Spleen (tissue), 11 donors: ENCODE results near the gene RINL. TPM values are rescaled to one million over a fixed set of nuclear protein-coding genes. Genes with fewer than 3 reads are reported as not detected.

Experiments used
- DNase-seq: peaks from one replicate; pipeline ENCODE4 v3.0.0-alpha.2; 2020
- H3K27ac ChIP-seq, 8 donors: fragments of 200-600 bp; sonication (generic) in 7 of 8; 1 replicate in 4 of 8; 2 replicates in 4 of 8; pipeline versions ENCODE4 v1.5.0 to v1.8.0; 2016 to 2021; ENCODE audit warnings: inconsistent platforms in 4 of 8, mild to moderate bottlenecking in 4 of 8, moderate library complexity in 1 of 8
- H3K27me3 ChIP-seq, 7 donors: fragments of 200-600 bp; sonication (generic) in 6 of 7; replicated peaks in 1 of 7; 1 replicate in 4 of 7; 2 replicates in 3 of 7; pipeline versions ENCODE4 v1.5.0 to v1.8.0; 2016 to 2021; ENCODE audit warnings: inconsistent platforms in 3 of 7, mild to moderate bottlenecking in 1 of 7
- H3K36me3 ChIP-seq, 6 donors: fragments of 200-600 bp; sonication (generic) in 5 of 6; 1 replicate in 4 of 6; 2 replicates in 2 of 6; pipeline versions ENCODE4 v1.5.0 to v1.8.0; 2016 to 2021; ENCODE audit warnings: inconsistent platforms in 2 of 6
- H3K4me1 ChIP-seq, 6 donors: fragments of 200-600 bp; sonication (generic) in 5 of 6; 1 replicate in 3 of 6; 2 replicates in 3 of 6; pipeline versions ENCODE4 v1.5.0 to v1.8.0; 2016 to 2021; ENCODE audit warnings: inconsistent platforms in 3 of 6
- H3K4me3 ChIP-seq, 8 donors: fragments of 200-600 bp; sonication (generic) in 7 of 8; 1 replicate in 4 of 8; 2 replicates in 4 of 8; pipeline versions ENCODE4 v1.5.0 to v1.8.0; 2016 to 2021; ENCODE audit warnings: inconsistent platforms in 4 of 8, mild to moderate bottlenecking in 4 of 8, moderate library complexity in 2 of 8
- H3K9me3 ChIP-seq, 8 donors: fragments of 200-600 bp; sonication (generic) in 7 of 8; 1 replicate in 4 of 8; 2 replicates in 4 of 8; pipeline versions ENCODE4 v1.5.0 to v1.8.0; 2016 to 2021; ENCODE audit warnings: inconsistent platforms in 4 of 8
- POLR2A ChIP-seq, 3 donors: fragments of 450-650 bp; IDR thresholded peaks; one replicate each; pipeline ENCODE4 v1.5.1; 2017; ENCODE audit warnings: antibody characterized with exemption in 3 of 3, mild to moderate bottlenecking in 1 of 3
- POLR2AphosphoS5 ChIP-seq, 3 donors: sonication (generic); formaldehyde crosslinking; IDR thresholded peaks; one replicate each; pipeline ENCODE4 v1.5.1; 2017; ENCODE audit warnings: antibody characterized with exemption in 3 of 3
- WGBS, 5 donors: extraction: QIAGEN DNeasy Blood & Tissue Kit in 3 of 5; methylation state at CpG; one replicate each; pipeline versions ENCODE4 v1.1.5 to v1.1.7; 2013 to 2018; 5-methylcytosine and 5-hydroxymethylcytosine counted together
- intact Hi-C: fragments of 100-400 bp; cut with DNase I; formaldehyde crosslinking; loops from one replicate; pipeline ENCODE4 v1.15.0; 2023; ENCODE audit warnings: low total_unique reads
- polyA plus RNA-seq, 3 donors: library from polyadenylated mRNA; stranded (reverse); fragments of 200-250 nt; gene quantifications; one replicate each; pipeline ENCODE4 v1.2.1, GENCODE V29; 2013
- total RNA-seq, 7 donors: library from RNA; depleted of rRNA in 3 of 7; stranded (reverse); fragments of >200 nt in 3 of 7; fragmentation: NEBNext Ultra II Directional in 4 of 7; extraction: Animal tissue kit (Norgen Biotek cat#: 25700) in 4 of 7; gene quantifications; one replicate each; pipeline versions ENCODE4 v1.1.0 to v1.2.1, GENCODE V29; 2016 to 2021
- TF ChIP-seq, protein P1 (sequence below), 11 experiments: fragments of 200-600 bp in 7 of 11; fragments of 450-650 bp in 4 of 11; sonication (generic) in 4 of 11; IDR thresholded peaks in 8 of 11; conservative IDR thresholded peaks in 3 of 11; 1 replicate in 7 of 11; 2 replicates in 4 of 11; pipeline versions ENCODE4 v1.4.0 to v1.8.0; 2016 to 2021; ENCODE audit warnings: antibody characterized with exemption in 11 of 11, inconsistent platforms in 4 of 11, mild to moderate bottlenecking in 1 of 11
- donor health status: healthy with polysubstance abuse.
- donor health status: DM: no; HTN: no; CAD: no; lungs with moderate emphysema.
- donor health status: DM: no; HTN: no; CAD: no.
- donor health status: Bipolar disorder and iron deficiency.
- donor health status: healthy.
- donor health status: DM: no; HTN: no; CAD: no.
- donor health status: DM: yes; HTN: yes; CAD: no.

RINL gene
- total and polyA plus RNA-seq, 10 donors, result 14.5 to 42.5 (median 27.0) TPM

DNA sequence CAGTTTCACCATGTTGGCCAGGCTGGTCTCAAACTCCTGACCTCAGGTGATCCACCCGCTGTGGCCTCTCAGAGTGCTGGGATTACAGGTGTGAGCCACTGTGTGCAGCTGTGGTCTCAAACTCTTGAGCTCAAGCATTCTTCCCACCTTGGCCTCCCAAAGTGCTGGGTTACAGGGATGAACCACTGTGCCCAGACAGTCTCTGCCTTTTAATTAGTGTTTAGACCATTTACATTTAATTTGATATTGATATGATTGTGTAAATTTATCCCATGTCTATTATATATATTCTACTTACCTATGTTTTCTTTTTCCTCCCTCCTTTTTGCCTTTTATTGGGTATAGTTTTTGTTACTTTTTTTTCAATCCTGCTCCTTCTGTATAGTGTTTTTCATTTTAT lies 23.6 kb upstream of the RINL start:
- DNase-seq, result no peak
- no peak overlapping the region for H3K27ac ChIP-seq
- no peaks in the 10 kb centered on the region for H3K9me3 ChIP-seq
- no peaks in the 10 kb centered on the region for H3K27me3 ChIP-seq
- TF ChIP-seq POLR2A (IDR thresholded peaks at IDR 0.05), result no peak
- TF ChIP-seq, protein P1, sequence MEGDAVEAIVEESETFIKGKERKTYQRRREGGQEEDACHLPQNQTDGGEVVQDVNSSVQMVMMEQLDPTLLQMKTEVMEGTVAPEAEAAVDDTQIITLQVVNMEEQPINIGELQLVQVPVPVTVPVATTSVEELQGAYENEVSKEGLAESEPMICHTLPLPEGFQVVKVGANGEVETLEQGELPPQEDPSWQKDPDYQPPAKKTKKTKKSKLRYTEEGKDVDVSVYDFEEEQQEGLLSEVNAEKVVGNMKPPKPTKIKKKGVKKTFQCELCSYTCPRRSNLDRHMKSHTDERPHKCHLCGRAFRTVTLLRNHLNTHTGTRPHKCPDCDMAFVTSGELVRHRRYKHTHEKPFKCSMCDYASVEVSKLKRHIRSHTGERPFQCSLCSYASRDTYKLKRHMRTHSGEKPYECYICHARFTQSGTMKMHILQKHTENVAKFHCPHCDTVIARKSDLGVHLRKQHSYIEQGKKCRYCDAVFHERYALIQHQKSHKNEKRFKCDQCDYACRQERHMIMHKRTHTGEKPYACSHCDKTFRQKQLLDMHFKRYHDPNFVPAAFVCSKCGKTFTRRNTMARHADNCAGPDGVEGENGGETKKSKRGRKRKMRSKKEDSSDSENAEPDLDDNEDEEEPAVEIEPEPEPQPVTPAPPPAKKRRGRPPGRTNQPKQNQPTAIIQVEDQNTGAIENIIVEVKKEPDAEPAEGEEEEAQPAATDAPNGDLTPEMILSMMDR (IDR thresholded peaks at IDR 0.05 in 8 of 11, conservative IDR thresholded peaks at IDR 0.05 in 3 of 11), result no peak
- no peak for TF ChIP-seq POLR2AphosphoS5 (IDR thresholded peaks at IDR 0.05)
- peaks cover 0 to 37% (median 24%) of the 10 kb centered on the region in 6 donors for H3K36me3 ChIP-seq
- H3K4me3 ChIP-seq, result no peak overlapping the region
- peaks cover 13 to 66% (median 38%) of the 10 kb centered on the region in 6 donors for H3K4me1 ChIP-seq
- WGBS, 5 donors, result 96 to 100% (median 100%) methylated on average over 1 of the region's 1 CpG
- intact Hi-C loops, result no loop called here

DNA sequence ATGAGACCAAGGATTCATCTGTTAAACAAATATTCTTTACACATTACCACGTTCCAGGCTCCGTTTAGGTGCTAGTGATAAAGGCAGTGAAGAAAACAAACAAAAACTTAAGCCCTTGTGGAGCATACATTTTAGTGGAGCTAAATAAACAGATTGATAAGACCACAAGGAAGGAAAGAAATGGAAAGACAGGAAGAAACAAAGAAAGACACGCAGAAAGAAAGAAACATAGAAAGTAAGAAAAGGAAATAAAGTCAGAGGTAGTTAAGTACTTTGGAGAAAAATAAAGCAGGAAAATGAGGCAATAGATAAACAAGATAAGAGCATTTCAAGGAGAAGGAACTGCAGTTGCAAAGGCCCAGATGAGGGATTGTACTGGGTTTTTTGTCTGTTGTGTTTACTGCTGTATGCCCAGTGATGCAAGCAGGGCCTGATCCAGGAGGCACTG lies 22.7 kb upstream of the RINL start:
- WGBS, 5 donors, result 21 to 35% (median 31%) methylated on average over 3 of the region's 3 CpGs
- no peaks in the 10 kb centered on the region for H3K27me3 ChIP-seq
- no peak for DNase-seq
- TF ChIP-seq POLR2A (IDR thresholded peaks at IDR 0.05), result no peak
- no peak for TF ChIP-seq POLR2AphosphoS5 (IDR thresholded peaks at IDR 0.05)
- peaks cover 13 to 75% (median 38%) of the 10 kb centered on the region in 6 donors for H3K4me1 ChIP-seq
- peaks cover 0 to 28% (median 17%) of the 10 kb centered on the region in 6 donors for H3K36me3 ChIP-seq
- H3K9me3 ChIP-seq, result no peaks in the 10 kb centered on the region
- H3K4me3 ChIP-seq, result peak overlapping the region in 7 of 8 donors; percentile 63 to 97 (median 88)
- peak overlapping the region in 5 of 8 donors; percentile 89 to 94 (median 94) for H3K27ac ChIP-seq
- intact Hi-C loops, result no loop called here

DNA sequence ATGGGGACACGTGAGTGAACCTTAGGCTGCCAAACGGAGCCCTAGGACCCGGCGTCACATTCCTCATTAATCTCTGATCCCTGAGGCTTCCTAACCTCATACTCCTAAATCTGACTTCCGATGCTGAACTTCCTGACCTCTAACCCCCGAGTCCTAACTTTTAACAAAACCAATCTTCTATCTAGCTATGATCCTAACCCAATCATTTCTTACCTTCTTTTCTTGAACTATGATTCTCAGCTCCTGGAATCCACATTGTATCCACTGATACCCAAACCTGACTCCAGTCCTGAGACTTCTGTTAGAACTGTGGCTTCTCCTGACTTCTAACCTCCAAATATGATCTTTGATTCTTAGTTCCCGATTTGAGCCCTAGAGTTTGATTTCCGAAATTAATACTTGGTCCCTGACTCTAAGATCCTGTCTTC lies 22.1 kb upstream of the RINL start:
- Histone ChIP-seq H3K27ac (peak overlapping the region; percentile 89 to 94 (median 93)), H3K4me1 (peaks cover 13 to 80% (median 38%) of the 10 kb centered on the region in 6 donors), H3K9me3 (no peaks in the 10 kb centered on the region), H3K4me3 (peak overlapping the region; percentile 63 to 97 (median 90)), H3K27me3 (no peaks in the 10 kb centered on the region), H3K36me3 (peaks cover 0 to 28% (median 12%) of the 10 kb centered on the region in 6 donors)
- no peak for TF ChIP-seq POLR2AphosphoS5 (IDR thresholded peaks at IDR 0.05)
- DNase-seq, result no peak
- intact Hi-C loops, result no loop called here
- WGBS, 5 donors, result 2 to 4% (median 3%) methylated on average over 8 of the region's 8 CpGs

DNA sequence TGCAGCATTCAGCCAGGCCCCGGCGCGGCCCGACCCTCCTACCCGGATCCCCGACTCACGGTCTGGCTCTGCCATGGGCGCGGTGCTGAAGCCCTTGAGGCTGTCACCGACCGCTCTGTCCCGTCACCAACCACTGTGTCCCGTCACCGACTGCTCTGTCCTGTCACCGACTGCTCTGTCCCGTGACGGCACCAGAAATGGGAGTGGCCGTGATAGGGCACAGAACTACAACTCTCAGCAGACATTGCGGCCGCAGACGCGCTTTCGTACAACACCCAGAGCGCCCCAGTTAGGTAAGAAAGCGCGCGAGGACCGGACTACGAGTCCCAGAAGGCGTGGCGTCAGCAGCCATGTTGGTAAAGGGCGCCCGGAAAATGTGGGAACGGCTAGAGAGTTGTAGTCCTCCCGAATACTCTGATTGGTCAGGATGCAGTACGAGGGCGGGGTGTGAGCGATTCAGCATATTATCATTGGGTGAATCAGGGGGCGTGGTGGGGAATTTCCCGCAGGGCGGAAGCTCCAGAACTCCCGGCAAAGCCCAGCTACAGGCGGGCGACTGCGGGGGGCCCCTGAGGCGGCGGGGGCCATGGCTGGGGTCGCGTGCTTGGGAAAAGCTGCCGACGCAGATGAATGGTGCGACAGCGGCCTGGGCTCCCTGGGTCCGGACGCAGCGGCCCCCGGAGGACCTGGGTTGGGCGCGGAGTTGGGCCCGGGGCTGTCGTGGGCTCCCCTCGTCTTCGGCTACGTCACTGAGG lies 21.5 kb upstream of the RINL start, which contains the start of the genes NFKBIB and SIRT2:
NFKBIB (plus strand) TSS at position 523 of the 755 bp plus-strand sequence; CDS start at position 587, 64 bp downstream.
SIRT2 (minus strand) TSS at position 172 of the 755 bp plus-strand sequence; CDS start at position 75, 97 bp downstream.
- 0 to 1% (median 0%) methylated on average over 46 to 64 of the region's 64 CpGs for WGBS, 5 donors
- Histone ChIP-seq H3K4me3 (peak within 1 kb of the TSS; percentile 63 to 97 (median 90)), H3K9me3 (no peaks in the 10 kb centered on the region), H3K27ac (peak within 1 kb of the TSS; percentile 89 to 94 (median 93)), H3K27me3 (no peaks in the 10 kb centered on the region), H3K4me1 (peaks cover 13 to 86% (median 38%) of the 10 kb centered on the region in 6 donors), H3K36me3 (peaks cover 0 to 24% (median 6%) of the 10 kb centered on the region in 6 donors)
- TF ChIP-seq POLR2AphosphoS5 (IDR thresholded peaks at IDR 0.05), result peak; percentile 93 to 95 (median 94)
- TF ChIP-seq POLR2A (IDR thresholded peaks at IDR 0.05), result peak in 2 of 3 donors; percentile 66 to 74
- TF ChIP-seq, protein P1 (IDR thresholded peaks at IDR 0.05 in 8 of 11, conservative IDR thresholded peaks at IDR 0.05 in 3 of 11), result peak in 4 of 11 experiments; percentile 29 to 51 (median 40)
- intact Hi-C loops, result no loop called here
- peak; percentile 100 for DNase-seq
